GM12878 (cell line): ENCODE data around the gene GIMAP7. TPM values are rescaled to one million over a fixed set of nuclear protein-coding genes. Genes with fewer than 3 reads are reported as not detected.

Experiments
- ATAC-seq: fragments of 200-7000 bp; cut with Tn5 transposase; 3 replicates; pipeline ENCODE4 v1.9.1; 2020; ENCODE audit warnings: mild to moderate bottlenecking, moderate library complexity
- BruUV-seq: library from RNA; stranded (reverse); fragments of 400-500 nt; replicated peaks from 2 replicates; lab custom pipeline; 2021; lab: Mats Ljungman, UMichigan
- CTCF ChIA-PET: fragments of 300-600 bp; sonication (Branson Sonifier 250); formaldehyde crosslinking; extraction: SDS; loops from one replicate; lab custom pipeline; 2021; ENCODE audit warnings: inconsistent platforms; lab: Yijun Ruan, JAX
- POLR2A ChIA-PET: fragments of 350-600 bp; formaldehyde crosslinking; extraction: SDS; loops from one replicate; lab custom pipeline; 2021; ENCODE audit warnings: inconsistent platforms; lab: Charles Lee
- RAD21 ChIA-PET: fragments of 300-600 bp; sonication (Branson Sonifier 250); formaldehyde crosslinking; loops from one replicate; lab custom pipeline; 2023; ENCODE audit warnings: antibody characterized with exemption; ENCODE audit not compliant: unreplicated experiment; lab: Charles Lee
- SMC1A ChIA-PET: fragments of 300-600 bp; sonication (Branson Sonifier 250); formaldehyde crosslinking; loops from one replicate; lab custom pipeline; 2023; ENCODE audit not compliant: unreplicated experiment, uncharacterized antibody; lab: Charles Lee
- DNase-seq: peaks from one replicate; pipeline ENCODE4 v3.0.0-alpha.2; 2011; ENCODE audit warnings: low read depth, low spot score
- FAIRE-seq: peaks from 3 replicates; lab custom pipeline; 2011; peaks lifted over from hg19 to GRCh38; lab: Jason Lieb, UNC
- H2AFZ ChIP-seq: 2 replicates; pipeline ENCODE4 v1.6.0; 2011; ENCODE audit warnings: low read depth, low read length, control low read depth; ENCODE audit not compliant: control insufficient read depth
- H3K27ac ChIP-seq: 2 replicates; pipeline ENCODE4 v1.5.1; 2011; ENCODE audit warnings: control low read depth; ENCODE audit not compliant: control insufficient read depth, insufficient read depth
- H3K27me3 ChIP-seq, 2 experiments: replicated peaks in 1 of 2; 2 replicates each; pipeline versions ENCODE4 v1.6.0 to v1.6.1; 2011; ENCODE audit warnings: low read length in 1 of 2; ENCODE audit not compliant: control insufficient read depth in 2 of 2, insufficient read depth in 2 of 2
- H3K36me3 ChIP-seq, 2 experiments: 2 replicates each; pipeline ENCODE4 v1.5.1; 2011; ENCODE audit warnings: low read length in 1 of 2; ENCODE audit not compliant: control insufficient read depth in 2 of 2, insufficient read depth in 2 of 2
- H3K4me1 ChIP-seq: 2 replicates; pipeline ENCODE4 v1.6.1; 2011; ENCODE audit warnings: mild to moderate bottlenecking, low read length, moderate library complexity, mixed read lengths; ENCODE audit not compliant: control insufficient read depth, insufficient read depth
- H3K4me2 ChIP-seq: 2 replicates; pipeline ENCODE4 v1.6.0; 2011; ENCODE audit warnings: control low read depth; ENCODE audit not compliant: control insufficient read depth, insufficient read depth
- H3K4me3 ChIP-seq: fragments of 200-600 bp; sonication (generic); 2 replicates; pipeline ENCODE4 v1.5.1; 2016
- H3K79me2 ChIP-seq: 2 replicates; pipeline ENCODE4 v1.6.0; 2011; ENCODE audit warnings: low read length; ENCODE audit not compliant: control insufficient read depth, insufficient read depth
- H3K9ac ChIP-seq: 2 replicates; pipeline ENCODE4 v1.8.0; 2011; ENCODE audit warnings: low read length, control low read depth, mixed read lengths; ENCODE audit not compliant: control insufficient read depth, insufficient read depth
- H3K9me3 ChIP-seq: replicated peaks from 3 replicates; pipeline ENCODE4 v1.5.1; 2011; ENCODE audit warnings: mild to moderate bottlenecking, low read length; ENCODE audit not compliant: control insufficient read depth, insufficient read depth
- H4K20me1 ChIP-seq: 2 replicates; pipeline ENCODE4 v1.6.0; 2011; ENCODE audit not compliant: control insufficient read depth, insufficient read depth
- CHD2 ChIP-seq: IDR thresholded peaks from 2 replicates; pipeline ENCODE4 v1.6.1; 2011; ENCODE audit warnings: low read depth, low read length, improper control_type of control experiment, borderline replicate concordance
- EED ChIP-seq: sonication (generic); IDR thresholded peaks from 2 replicates; pipeline ENCODE4 v1.6.1; 2016; ENCODE audit warnings: antibody characterized with exemption, low read depth
- EZH2 ChIP-seq: IDR thresholded peaks from 2 replicates; pipeline ENCODE4 v1.6.1; 2012; ENCODE audit warnings: low read depth, mild to moderate bottlenecking, control low read depth, inconsistent platforms, low read length, borderline replicate concordance; ENCODE audit not compliant: control insufficient read depth
- FOS ChIP-seq: IDR thresholded peaks from 3 replicates; pipeline ENCODE4 v1.6.1; 2011; ENCODE audit warnings: borderline replicate concordance; ENCODE audit not compliant: insufficient read length; ENCODE audit errors: extremely low read depth
- MXI1 ChIP-seq: fragments of 150-350 bp; IDR thresholded peaks from 2 replicates; pipeline ENCODE4 v1.6.1; 2011; ENCODE audit warnings: low read depth, mild to moderate bottlenecking, inconsistent platforms, low read length, improper control_type of control experiment
- NFYB ChIP-seq: IDR thresholded peaks from 2 replicates; pipeline ENCODE4 v1.6.1; 2011; ENCODE audit warnings: low read depth, mild to moderate bottlenecking, low read length, improper control_type of control experiment, moderate library complexity; ENCODE audit not compliant: insufficient read depth
- NR2F1 ChIP-seq: fragments of 450-650 bp; conservative IDR thresholded peaks from 2 replicates; pipeline ENCODE4 v1.6.1; 2017; ENCODE audit warnings: mild to moderate bottlenecking
- POLR2A ChIP-seq: IDR thresholded peaks from 2 replicates; pipeline ENCODE4 v1.6.1; 2011; ENCODE audit warnings: low read depth, mild to moderate bottlenecking, low read length
- POU2F2 ChIP-seq: IDR thresholded peaks from 3 replicates; pipeline ENCODE4 v1.6.1; 2011; ENCODE audit warnings: low read depth, mild to moderate bottlenecking, low read length, borderline replicate concordance
- TARDBP ChIP-seq: IDR thresholded peaks from 2 replicates; pipeline ENCODE4 v1.6.1; 2016; ENCODE audit warnings: borderline replicate concordance
- ZNF384 ChIP-seq: IDR thresholded peaks from 2 replicates; pipeline ENCODE4 v1.6.1; 2012; ENCODE audit warnings: low read depth, mild to moderate bottlenecking, low read length, improper control_type of control experiment, borderline replicate concordance
- WGBS: methylation state at CpG from one replicate; pipeline ENCODE4 v1.1.6; 2016; ENCODE audit warnings: low lambda C conversion rate; ENCODE audit not compliant: insufficient replicate concordance, insufficient coverage; ENCODE audit errors: missing lambda C conversion rate; 5-methylcytosine and 5-hydroxymethylcytosine counted together
- in situ Hi-C: fragments of 300-500 bp; cut with MboI; formaldehyde crosslinking; loops from 9 replicates; pipeline ENCODE4 v1.14.3; 2018; ENCODE audit warnings: mixed read lengths
- intact Hi-C: fragments of 100-400 bp; cut with micrococcal nuclease; formaldehyde crosslinking; loops from one replicate; pipeline ENCODE4 v1.14.2; 2022; ENCODE audit not compliant: unreplicated experiment
- polyA plus RNA-seq, 11 experiments: library from polyadenylated mRNA; depleted of rRNA in 4 of 11; unstranded in 6 of 11; stranded (reverse) in 5 of 11; fragments of >200 nt; fragmentation: Nextera tagmentation in 4 of 11; fragmentation: Illumina TruSeq in 1 of 11; extraction: Ambion mirVana in 4 of 11; extraction: Trizol in 1 of 11; gene quantifications; 1 replicate in 1 of 11; 2 replicates in 10 of 11; pipeline versions ENCODE4 v1.2.1 to v1.2.3, GENCODE V29; 2011 to 2016; ENCODE audit warnings: inconsistent platforms in 2 of 11, missing spikeins in 2 of 11, low read depth in 1 of 11
- total RNA-seq, 4 experiments: library from RNA; depleted of rRNA in 3 of 4; stranded (reverse); fragments of >200 nt in 3 of 4; fragmentation: Illumina TruSeq in 1 of 4; extraction: Trizol in 1 of 4; gene quantifications; 2 replicates each; pipeline versions ENCODE4 v1.2.1 to v1.2.3, GENCODE V29; 2013 to 2021
- TF ChIP-seq, protein P1 (sequence below): IDR thresholded peaks from 2 replicates; pipeline ENCODE4 v1.6.1; 2011; ENCODE audit warnings: low read depth, mild to moderate bottlenecking, low read length, moderate library complexity, borderline replicate concordance; ENCODE audit errors: extremely low read depth
- TF ChIP-seq, protein P2 (sequence below): fragments of 450-650 bp; IDR thresholded peaks from 2 replicates; pipeline ENCODE4 v1.6.1; 2018; ENCODE audit warnings: borderline replicate concordance, mild to moderate bottlenecking; ENCODE audit not compliant: partially characterized antibody

Gene GIMAP7
- total and polyA plus RNA-seq, 10 of the 15 experiments (the other 5 are each of a cell fraction or from before 2014, with no cell fraction given): 2.7 to 16.6 (median 5.4) TPM

DNA sequence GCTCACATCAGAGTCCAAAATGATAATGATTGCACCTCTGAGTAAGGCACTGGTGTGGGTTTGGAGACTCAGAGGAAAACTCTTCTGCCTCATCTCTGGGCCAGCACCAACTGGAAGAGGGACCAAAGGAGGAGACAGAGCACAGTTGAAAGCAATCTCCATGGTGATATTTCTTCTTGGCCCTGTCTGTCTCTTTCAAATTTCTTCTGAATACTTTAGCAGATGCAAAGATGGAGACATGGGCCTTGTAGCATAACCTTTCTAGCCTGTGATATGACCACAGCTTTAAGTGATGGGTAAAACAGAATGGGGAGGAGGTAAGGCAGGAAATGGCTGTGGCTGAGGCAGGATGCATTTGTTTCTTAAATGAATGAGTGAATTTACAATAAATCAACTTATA lies 12.2 kb upstream of the GIMAP7 start:
- H3K4me2 ChIP-seq: no peak overlapping the region
- no peak for FAIRE-seq
- TF ChIP-seq POU2F2: no peak
- TF ChIP-seq, all 136 proteins: peak for 0
- RAD21 ChIA-PET: no interaction called here
- H3K27ac ChIP-seq: no peak overlapping the region
- SMC1A ChIA-PET: interaction anchor here (0.6 to 1.3 kb wide), 2 partner anchors 21 to 53 kb away, joined by 3 to 4 read pairs; no protein-coding TSS in a partner anchor
- CTCF ChIA-PET: interaction anchor here (0.6 to 1.4 kb wide), 3 partner anchors 19 to 507 kb away, joined by 3 read pairs; no protein-coding TSS in a partner anchor
- H3K36me3 ChIP-seq: no peaks in the 10 kb centered on the region
- no peak for DNase-seq
- in situ Hi-C loops (no loop called here), intact Hi-C loops (no loop called here)
- no peaks in the 10 kb centered on the region for H3K79me2 ChIP-seq
- no peaks in the 10 kb centered on the region for H3K4me1 ChIP-seq
- H3K9me3 ChIP-seq: no peaks in the 10 kb centered on the region
- H3K27me3 ChIP-seq: no peaks in the 10 kb centered on the region
- no peak overlapping the region for H3K9ac ChIP-seq
- no peaks in the 10 kb centered on the region for H4K20me1 ChIP-seq
- no peak for ATAC-seq
- H2AFZ ChIP-seq: no peak overlapping the region
- no TSS peak for BruUV-seq
- H3K4me3 ChIP-seq: no peak overlapping the region
- POLR2A ChIA-PET: no interaction called here

DNA sequence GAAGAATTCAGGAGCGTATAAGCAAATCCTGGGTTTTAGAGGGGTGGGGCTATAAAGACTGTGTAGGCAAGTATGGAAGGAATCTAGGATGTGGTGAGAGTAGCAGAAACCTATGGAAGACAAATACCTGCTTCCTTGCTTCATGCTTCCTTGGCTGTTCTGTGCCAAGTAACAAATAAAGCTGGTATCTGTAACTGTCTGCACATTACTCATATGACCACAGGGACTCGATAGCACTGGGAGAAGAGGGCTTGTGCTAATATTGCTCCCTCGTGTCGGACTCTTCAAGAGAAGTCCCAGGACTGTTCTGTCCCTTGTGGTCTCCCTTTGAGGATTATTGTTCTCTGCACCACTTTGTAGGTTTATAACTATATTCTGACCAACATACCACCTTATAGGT lies 11.5 kb upstream of the GIMAP7 start:
- no peak overlapping the region for H3K4me3 ChIP-seq
- H3K27me3 ChIP-seq: no peaks in the 10 kb centered on the region
- WGBS: 61% methylated on average over 4 of the region's 4 CpGs
- H3K9me3 ChIP-seq: no peaks in the 10 kb centered on the region
- ChIA-PET CTCF (interaction anchor here (0.9 to 1.4 kb wide), 2 partner anchors 20 to 252 kb away, joined by 3 read pairs; no protein-coding TSS in a partner anchor), RAD21 (no interaction called here), POLR2A (no interaction called here), SMC1A (interaction anchor here (0.6 kb wide), 1 partner anchor 22 kb away, joined by 3 read pairs; no protein-coding TSS in a partner anchor)
- H3K4me1 ChIP-seq: no peaks in the 10 kb centered on the region
- no peak overlapping the region for H2AFZ ChIP-seq
- BruUV-seq: no TSS peak
- H3K9ac ChIP-seq: no peak overlapping the region
- H4K20me1 ChIP-seq: no peaks in the 10 kb centered on the region
- no peak for DNase-seq
- no peaks in the 10 kb centered on the region for H3K36me3 ChIP-seq
- no peak for ATAC-seq
- no peaks in the 10 kb centered on the region for H3K79me2 ChIP-seq
- in situ Hi-C loops (no loop called here), intact Hi-C loops (no loop called here)
- H3K4me2 ChIP-seq: no peak overlapping the region
- no peak overlapping the region for H3K27ac ChIP-seq
- no peak for FAIRE-seq
- TF ChIP-seq POLR2A (no peak), CHD2 (no peak), MXI1 (no peak), FOS (no peak), EZH2 (no peak), NR2F1 (no peak), NFYB (no peak), ZNF384 (no peak), TARDBP (no peak), EED (no peak)
- TF ChIP-seq, protein P1, sequence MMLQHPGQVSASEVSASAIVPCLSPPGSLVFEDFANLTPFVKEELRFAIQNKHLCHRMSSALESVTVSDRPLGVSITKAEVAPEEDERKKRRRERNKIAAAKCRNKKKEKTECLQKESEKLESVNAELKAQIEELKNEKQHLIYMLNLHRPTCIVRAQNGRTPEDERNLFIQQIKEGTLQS: no peak
- TF ChIP-seq, protein P2, sequence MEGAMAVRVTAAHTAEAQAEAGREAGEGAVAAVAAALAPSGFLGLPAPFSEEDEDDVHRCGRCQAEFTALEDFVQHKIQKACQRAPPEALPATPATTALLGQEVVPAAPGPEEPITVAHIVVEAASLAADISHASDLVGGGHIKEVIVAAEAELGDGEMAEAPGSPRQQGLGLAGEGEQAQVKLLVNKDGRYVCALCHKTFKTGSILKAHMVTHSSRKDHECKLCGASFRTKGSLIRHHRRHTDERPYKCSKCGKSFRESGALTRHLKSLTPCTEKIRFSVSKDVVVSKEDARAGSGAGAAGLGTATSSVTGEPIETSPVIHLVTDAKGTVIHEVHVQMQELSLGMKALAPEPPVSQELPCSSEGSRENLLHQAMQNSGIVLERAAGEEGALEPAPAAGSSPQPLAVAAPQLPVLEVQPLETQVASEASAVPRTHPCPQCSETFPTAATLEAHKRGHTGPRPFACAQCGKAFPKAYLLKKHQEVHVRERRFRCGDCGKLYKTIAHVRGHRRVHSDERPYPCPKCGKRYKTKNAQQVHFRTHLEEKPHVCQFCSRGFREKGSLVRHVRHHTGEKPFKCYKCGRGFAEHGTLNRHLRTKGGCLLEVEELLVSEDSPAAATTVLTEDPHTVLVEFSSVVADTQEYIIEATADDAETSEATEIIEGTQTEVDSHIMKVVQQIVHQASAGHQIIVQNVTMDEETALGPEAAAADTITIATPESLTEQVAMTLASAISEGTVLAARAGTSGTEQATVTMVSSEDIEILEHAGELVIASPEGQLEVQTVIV: no peak
